ENCODE results near the gene APOA5. TPM values are rescaled to one million over a fixed set of nuclear protein-coding genes. Genes with fewer than 3 reads are reported as not detected.
"Not testable (repeated sequence)": the region's sequence is repeated elsewhere in the genome, so short reads cannot be mapped to it uniquely, and the experiment has no call there.

APOA5 gene
- total RNA-seq, 1 donor from 2014 or later: not detected

DNA sequence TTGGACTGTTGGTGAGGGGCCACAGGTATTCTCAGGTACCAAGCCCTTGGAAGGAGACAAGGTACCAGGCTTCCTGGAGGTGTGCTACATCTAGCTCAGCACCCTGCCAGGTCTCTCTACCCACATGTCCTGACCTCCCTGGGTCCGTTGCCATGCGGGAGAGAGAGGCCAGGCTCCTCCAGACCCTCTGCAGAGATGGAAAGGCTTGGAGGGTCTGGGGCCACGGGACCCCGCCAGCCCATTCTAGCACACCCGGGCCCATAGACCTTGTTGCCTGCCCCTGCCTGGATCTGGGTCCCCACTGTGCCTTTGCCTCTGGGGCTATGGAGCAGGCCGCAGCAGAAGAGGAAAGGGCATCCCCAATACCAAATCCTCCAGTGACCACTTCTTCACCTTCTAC is 35.8 kb upstream of the APOA5 start:
- DNase-seq (ENCODE audit: low read depth): no peak

DNA sequence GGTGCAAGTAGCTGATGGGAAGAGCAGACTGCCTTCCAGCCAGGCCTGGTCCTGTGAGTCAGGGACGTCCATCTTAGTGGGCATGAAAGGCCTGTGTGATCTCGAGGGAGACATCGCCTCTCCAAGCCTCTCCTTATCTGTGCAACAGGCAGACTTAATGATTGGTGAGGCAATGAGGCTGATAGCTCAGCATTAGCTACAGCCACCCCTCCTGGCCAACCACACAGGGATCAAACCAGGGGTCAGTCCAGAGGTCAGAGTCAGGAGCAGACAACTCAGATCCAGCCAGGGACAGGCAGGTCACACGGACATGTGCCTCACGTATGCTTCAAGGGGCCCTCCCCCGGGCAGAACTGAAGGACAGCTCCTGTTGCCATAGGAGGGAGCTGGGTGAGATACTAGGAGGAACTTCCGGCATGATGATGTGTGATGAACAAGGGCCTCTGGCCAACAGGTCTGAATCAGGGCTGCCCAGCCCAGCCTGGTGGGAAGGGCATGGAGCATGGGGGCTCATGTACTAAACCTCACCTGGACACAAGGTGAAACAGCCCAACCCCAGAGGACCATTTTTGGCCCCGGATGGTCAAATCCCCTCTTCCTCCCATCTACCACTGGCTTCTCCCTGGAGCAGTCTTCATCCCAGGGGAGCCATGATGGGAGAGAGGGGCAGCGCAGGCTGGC is 35.2 kb upstream of the APOA5 start:
- DNase-seq (ENCODE audit: low read depth): no peak

DNA sequence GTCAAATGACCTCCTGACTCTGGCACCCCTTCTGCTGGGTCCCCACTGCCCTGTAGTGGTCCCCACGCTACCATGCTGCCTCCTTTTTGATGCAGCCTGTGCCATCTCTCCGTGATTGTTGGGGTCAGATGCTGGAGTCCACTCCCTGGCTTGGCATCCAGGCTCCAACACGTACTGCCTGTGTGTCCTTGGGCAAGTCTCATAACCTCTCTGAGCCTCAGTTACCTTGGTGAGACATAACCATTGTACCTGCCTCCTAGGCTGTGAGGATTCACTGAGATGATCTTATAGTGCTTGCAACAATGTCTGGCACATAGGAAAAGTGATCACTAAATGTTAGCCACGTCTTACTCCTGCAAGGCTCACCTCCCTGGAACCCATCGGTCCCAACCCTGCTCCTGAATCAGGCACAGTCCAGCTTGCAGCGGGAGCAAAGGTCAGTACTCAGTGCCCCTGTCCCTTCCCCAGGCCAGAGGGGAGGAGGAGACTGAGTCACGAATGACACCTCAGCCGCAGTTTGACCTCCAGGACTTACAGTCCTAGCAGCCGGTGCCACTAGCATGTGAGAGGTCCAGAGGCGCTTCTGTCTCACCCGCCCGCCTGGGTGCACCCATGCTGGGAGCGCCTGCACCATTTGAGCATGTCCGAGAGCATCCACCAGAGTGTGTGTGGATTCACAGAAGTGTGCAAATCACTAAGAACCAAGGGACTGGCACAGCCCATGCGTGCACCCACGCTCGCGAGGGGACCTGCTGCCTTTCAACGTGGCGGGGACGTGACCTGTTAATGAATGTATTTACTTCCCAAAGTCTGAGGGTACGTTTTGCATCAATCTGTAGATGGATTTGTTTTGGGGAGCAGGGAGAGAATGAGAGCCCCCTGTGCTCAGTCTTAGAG is 34.4 kb upstream of the APOA5 start:
- DNase-seq (ENCODE audit: low read depth): no peak

DNA sequence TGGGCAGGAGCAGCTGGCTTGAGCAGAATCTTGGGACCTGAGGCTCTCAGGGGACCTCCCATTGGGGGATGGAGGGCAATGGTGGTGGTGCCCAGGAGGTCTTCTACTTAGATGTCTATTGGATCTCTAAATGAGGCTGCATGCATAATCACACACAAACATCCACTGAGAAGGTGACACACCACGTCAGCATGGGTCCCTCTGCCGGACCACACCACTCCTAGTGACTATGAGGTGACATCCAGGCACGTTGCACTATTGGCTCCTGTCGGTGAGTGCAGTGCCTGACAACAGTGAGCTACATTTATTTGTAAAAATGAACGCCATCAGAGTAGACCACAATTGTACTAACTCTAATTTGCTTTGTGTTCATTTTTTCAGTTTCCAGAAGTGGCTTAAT is 33.8 kb upstream of the APOA5 start:
- DNase-seq (ENCODE audit: low read depth): no peak

DNA sequence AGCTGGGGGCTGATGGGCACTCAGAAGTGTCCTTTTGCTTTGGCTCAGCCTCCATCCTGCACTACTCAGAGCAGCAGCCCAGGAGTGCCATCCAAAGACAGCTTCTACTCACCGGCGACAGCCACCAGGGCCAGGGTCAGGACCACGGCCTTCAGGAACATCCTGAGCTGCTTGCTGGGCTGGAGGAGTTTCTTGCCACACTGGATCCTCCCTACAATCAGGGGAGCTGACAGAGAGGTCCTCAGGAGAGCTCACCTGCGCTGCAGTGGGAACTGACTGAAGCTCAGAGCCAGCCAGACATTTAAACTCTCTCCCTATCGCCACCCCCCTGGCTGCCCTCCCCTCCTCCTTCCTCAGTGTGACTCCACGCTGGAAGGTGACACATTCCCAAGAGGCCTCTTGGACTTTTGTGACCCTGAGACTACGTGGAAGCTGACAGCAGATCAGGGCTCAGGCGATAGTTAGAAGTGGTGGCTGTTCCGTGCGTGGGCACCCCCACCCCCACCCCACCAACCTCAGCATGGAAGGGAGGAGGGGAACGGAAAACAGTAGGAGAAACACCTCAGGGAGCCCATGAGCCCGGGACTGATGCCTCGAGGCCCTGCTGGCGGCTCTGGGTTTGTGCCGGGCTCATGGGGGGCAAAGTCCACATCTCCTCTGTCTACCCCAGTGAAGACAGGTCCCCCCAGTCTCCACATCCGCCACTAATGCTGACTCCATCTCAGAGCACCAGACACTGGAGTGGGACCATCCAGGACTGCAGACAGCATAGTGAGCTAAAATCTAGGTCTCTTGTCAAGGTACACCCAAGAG is 31.6 kb upstream of the APOA5 start, which contains the start of gene APOA4:
TSS of gene APOA4 (minus strand) at position 274 of the 813 bp plus-strand sequence. CDS start at position 161, 113 bp downstream.
- DNase-seq (ENCODE audit: low read depth): no peak

DNA sequence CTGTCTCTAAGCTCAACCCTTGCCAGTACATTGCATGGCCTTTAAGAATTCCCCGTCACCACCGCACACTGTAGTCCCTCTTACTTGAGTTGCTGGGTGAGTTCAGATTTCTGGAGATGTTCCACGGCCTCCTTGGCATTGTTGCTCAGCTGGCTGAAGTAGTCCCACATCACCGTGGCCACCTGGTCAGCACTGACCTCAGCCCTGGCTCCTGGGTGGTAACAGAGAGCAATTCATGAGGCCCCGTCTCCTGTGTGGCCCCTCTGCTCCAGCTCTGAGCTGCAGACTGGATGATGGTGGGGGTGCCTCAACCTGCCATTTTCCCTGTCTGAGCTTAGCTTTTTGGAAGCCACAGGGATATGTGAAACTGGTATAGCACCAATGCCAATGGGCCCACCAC is 30.9 kb upstream of the APOA5 start:
- no peak for DNase-seq (ENCODE audit: low read depth)

DNA sequence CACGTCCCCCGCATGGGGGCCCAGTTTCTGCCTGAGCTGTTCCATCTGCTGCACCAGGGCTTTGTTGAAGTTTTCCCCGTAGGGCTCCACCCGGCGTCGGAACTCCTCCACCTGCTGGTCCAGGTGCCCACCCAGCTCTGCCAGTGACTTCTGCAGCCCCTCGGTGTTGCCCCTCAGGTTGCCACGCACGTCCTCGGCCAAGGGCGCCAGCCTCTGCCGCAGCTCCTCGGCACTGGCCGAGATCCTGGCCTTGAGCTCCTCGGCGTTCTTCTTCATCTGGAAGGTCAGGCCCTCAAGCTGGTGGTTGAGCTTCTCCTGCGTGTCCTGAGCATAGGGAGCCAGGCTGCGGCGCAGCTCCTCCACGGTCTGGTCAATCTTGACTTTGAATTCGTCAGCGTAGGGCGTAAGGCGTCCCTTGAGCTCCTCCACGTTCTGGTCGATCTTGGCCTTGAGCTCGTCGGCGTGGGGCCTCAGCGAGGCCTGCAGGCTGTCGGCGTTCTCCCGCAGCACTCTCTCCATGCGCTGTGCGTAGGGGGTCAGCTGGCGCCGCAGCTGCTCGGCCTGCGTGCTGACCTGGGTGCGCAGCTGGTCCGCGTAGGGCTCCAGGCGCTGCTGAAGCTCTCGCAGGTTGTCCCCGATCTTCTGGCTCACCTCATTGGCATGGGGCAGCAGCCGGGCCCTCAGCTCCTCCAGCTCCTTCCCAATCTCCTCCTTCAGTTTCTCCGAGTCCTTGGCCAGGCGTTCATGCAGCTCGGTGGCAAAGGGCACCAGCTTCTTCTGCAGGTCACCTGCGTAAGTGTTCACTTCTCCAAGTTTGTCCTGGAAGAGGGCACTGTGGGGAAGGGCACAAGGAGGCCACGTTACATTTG is 29.6 kb upstream of the APOA5 start:
- DNase-seq (ENCODE audit: low read depth): no peak

DNA sequence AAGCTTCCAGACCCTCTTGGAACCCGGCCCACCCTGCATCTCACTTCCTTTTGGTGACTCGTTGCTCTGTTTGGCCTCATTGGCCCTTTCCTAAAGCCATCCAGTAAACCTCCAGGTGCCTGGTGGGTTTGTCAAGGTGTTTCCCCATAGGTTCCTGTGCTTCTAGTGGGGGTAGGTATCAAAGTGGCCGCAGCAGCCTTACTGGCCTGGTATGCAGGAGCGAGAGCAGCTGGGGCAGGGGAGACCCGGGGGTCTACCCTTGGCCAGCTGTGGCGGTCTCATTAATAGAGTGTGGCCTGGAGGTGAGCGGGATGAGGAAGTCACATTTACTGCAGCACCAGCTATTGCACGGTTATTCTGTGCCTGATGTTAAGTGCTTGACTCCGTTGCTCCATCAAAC is 27.4 kb upstream of the APOA5 start:
- no peak for DNase-seq (ENCODE audit: low read depth)

DNA sequence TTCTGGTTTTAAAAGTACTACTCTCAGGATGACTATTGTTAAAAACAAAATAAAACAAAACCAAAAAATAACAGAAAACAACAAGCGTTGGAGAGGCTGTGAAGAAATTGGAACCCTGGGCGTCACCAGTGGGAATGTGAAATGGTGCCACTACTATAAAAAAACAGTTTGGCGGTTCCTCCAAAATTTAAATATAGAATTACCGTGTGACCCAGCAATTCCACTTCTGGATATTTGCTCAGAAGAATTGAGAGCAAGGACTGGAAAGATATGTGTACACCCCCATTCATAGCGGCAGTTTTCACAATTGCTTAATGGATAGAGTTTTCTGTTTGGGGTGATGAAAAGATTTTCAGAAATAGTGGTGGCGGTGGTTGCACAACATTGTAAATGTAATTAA is 22.8 kb upstream of the APOA5 start:
- no peak for DNase-seq (ENCODE audit: low read depth)

DNA sequence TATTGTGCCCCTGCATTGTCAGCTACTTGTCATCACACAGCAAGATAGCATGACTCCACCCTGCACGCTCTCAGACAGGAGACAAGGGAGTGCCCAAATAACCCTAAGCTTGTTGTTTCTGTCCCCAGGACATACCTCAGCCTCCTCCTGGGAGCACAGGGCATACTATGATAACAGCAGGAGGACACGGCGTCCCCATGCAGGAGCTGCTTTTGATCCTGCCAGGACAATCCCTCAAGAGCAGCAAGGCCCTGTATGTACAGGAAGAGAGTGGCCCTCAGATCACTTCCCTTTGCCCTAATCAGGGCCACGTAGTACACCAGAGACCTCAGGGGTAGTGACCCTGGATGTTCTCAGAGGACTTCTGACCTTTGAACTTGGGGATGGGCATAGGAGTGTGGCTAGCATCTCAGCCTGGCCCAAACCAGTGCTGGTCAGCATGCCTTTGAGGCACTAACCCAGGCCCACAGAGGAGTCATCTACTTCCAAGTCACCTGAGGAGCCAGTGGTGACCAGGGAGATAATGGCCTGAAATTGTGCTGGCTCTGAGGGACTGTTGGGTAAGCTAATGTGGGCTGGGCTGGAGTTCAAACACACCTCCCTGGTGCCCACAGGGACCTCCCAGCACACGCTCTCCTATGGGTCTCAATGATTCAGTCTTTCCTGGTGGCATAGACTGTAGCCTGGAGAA is 22.2 kb upstream of the APOA5 start:
- DNase-seq (ENCODE audit: low read depth): no peak

DNA sequence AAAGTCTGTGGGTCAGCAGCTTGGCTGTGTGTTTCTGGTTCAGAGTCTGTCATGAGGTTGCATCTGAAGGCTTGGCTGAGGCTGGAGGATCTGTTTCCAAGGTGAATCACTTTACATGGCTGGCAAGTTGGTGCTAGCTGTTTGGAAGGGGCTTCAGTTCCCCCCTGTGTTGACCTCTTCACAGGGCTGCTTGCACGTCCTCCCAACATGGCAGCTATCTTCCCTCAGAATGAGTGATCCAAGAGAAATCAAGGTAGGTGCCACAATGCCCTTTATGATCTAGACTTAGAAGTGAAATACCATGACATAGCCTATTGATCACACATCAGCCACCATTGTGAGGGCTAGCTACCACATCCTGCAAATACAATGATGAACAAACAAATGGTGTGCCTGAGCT is 21.5 kb upstream of the APOA5 start:
- DNase-seq (ENCODE audit: low read depth): no peak

DNA sequence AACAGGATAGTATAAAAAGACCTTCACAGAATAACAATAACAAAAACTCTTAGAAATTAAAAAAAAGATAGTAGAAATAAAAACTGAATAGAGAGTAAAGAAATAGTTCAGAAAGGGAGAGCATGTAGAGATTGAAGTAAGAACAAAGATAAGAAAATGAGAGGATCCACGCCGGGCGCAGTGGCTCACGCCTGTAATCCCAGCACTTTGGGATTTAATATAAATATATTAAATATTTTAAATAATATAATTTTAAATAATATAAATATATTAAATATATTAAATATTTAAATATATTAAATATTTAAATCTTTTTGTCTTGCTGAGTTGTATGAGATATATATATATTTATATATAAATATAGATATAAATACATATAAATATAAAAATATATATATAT is 20.4 kb upstream of the APOA5 start:
- DNase-seq (ENCODE audit: low read depth): no peak

DNA sequence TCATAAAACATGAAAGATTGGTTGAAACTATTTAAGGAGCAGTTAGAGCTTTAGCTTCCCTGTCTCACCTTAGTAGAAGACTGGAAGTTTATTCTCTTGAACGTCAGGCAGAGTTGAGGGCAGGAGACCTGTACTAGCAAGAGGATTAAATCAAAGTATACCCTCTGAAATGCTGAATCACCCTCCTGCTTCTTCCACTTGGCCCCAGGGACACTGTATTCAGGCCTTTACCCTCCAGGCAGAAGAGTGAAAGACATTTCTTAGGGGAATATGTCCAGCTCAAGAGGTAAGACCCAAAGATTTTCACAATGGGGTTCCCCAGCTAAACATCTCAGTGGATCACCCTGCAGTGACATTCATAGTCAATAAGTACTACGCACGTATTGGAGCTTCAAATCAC is 19.5 kb upstream of the APOA5 start:
- no peak for DNase-seq (ENCODE audit: low read depth)

DNA sequence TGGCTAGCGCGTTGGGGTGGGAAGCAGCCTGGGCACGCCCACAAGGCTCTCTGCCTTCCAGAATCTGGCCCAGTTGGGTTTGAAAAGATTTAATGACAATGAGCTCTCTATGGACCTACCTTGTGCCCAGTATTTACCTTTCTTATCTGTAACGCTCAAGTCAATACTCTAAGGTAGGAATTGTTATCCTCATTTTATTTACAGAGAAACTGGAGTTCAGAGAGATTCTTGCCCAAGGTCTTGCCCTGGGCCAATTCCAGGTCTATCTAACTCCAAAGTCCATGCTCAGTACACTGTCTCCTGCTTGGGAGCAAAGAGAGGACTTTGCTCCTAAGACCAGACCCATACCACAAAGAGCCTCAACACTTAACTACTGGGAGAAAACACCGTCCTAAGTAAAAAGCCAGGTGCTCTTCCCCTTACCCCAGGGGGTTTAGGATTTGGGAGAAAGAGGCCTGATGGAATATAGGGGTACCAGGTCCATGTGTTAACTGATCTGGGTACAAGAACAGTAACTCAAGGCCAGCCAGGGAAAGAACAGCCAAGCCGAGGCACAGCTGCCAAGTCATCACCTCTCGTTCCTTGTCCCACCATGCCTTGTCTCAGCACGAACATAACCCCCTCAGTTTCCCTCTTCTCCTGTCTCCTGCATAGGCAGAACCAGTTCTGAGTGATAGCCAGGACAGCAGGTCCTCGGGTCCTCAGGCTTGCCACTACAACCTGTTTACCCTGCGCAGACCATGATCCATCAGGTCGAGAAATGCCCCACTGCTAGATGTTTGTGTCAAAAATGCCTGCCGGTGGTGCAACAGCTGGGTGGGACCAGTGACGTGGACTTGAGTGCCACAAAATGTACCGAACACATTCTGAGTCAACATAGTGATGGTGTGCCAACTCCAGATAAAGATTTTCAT is 16.8 kb upstream of the APOA5 start:
- no peak for DNase-seq (ENCODE audit: low read depth)

DNA sequence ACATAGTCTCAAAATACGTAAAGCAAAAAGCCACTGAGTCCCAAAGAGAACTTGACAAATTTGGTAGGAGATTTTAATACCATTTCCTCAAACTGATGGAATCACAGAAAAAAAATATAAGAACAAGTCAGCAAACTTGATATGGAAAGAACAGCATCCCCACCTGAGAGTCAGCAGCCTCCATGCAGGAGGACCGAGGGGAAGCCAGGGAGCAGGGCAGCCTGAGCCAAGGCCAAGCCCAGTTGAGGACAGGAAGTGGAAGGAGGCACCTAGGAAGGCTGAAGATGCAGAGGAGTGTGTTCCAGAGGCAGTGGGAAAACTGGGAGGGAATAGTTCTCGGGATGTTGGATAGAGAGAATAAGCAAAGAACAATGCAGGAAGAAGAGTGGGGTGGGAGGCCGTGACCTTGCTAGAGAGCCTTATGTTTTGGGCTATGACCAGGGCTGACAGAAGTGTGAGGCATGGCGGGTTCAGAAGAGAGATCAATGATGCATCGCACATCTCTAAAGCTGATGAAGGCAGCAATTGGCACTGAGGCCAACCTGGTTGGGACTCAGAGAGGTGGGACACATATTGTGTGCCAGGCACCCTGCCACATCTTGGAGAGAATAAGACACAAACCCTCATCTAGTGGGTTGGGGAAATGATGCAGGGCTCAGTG is 16.1 kb upstream of the APOA5 start:
- DNase-seq (ENCODE audit: low read depth): no peak

DNA sequence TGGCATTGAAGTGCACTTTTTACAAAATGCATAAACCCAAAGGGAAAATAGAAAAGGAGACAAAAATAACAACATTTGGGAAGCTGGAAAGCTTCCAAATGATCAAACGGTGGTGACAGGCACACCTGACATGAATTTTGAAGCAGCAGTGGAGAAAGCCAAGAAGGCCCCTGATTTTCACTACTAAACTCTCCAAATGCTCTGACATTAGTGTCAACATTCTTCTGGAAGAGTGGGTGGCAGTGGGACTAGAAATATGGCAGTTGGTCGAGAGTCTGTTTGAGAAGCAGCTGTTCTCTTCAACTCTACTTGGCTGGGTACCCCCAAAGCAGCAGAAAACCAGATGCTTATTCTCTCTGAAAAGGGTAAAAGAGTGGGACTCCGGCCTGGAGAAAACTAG is 12.3 kb upstream of the APOA5 start:
- DNase-seq (ENCODE audit: low read depth): no peak

DNA sequence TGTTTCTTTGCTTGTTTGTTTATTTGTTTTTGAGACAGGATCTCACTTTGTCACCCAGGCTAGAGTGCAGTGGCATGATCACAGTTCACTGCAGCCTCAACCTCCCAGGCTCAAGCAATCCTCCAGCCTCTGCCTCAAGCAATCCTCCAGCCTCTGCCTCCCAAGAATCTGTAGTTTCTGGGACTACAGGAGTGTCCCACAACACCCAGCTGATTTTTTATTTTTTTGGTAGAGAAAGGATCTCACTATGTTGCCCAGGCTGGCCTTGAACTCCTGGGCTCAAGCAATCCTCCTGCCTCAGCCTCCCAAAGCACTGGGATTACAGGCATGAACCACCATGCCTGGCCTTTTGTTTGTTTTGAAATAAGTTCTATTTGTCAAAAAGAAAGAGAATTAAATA is 10.0 kb upstream of the APOA5 start:
- DNase-seq (ENCODE audit: low read depth): not testable (repeated sequence)

DNA sequence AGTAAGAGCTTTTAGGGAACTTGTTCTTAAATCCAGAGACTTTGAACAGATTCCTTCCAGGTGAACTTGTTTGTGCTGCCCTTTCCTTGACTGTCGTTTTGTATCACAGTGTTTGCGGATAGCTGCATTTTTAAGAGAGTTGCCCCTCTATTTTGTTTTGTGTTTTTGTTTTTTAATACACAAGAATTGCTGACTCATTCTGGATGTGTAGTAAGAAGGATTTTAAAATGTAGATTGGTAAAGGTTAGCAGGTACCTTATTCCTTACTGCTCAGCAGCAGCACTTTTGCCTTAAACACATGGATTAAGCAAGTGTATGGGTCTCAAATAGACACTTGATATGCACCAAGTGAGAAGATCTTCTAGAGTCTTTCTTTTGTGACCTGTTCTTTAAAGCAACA is 8.9 kb upstream of the APOA5 start:
- no peak for DNase-seq (ENCODE audit: low read depth)

DNA sequence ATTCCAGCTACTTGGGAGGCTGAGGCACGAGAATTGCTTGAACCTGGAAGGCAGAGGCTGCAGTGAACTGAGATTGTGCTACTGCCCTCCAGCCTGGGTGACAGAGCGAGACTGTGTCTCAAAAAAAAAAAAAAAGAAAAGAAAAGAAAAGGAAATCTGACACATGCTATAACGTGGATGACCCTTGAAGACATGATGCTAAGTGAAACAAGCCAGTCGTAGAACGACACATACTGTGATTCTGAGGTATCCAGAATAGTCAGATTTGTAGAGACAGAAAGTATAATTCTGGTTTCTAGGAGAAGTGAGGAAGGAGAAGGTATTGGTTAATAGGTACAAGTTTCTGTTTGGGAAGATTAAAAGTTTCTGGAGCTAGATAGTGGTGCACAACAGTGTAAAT is 6.7 kb upstream of the APOA5 start:
- DNase-seq (ENCODE audit: low read depth): no peak

Measured in renal cortical epithelial cell (primary cell).